ENCODE measurements around the gene RIPOR2. TPM values are rescaled to one million over a fixed set of nuclear protein-coding genes. Genes with fewer than 3 reads are reported as not detected.

The RIPOR2 gene, protein sequence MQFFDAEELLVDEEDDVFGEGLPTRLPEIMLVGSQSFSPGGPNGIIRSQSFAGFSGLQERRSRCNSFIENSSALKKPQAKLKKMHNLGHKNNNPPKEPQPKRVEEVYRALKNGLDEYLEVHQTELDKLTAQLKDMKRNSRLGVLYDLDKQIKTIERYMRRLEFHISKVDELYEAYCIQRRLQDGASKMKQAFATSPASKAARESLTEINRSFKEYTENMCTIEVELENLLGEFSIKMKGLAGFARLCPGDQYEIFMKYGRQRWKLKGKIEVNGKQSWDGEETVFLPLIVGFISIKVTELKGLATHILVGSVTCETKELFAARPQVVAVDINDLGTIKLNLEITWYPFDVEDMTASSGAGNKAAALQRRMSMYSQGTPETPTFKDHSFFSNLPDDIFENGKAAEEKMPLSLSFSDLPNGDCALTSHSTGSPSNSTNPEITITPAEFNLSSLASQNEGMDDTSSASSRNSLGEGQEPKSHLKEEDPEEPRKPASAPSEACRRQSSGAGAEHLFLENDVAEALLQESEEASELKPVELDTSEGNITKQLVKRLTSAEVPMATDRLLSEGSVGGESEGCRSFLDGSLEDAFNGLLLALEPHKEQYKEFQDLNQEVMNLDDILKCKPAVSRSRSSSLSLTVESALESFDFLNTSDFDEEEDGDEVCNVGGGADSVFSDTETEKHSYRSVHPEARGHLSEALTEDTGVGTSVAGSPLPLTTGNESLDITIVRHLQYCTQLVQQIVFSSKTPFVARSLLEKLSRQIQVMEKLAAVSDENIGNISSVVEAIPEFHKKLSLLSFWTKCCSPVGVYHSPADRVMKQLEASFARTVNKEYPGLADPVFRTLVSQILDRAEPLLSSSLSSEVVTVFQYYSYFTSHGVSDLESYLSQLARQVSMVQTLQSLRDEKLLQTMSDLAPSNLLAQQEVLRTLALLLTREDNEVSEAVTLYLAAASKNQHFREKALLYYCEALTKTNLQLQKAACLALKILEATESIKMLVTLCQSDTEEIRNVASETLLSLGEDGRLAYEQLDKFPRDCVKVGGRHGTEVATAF
- total RNA-seq: 10 to 100 TPM in 3 of 4 donors, 1 to 10 TPM in 1; 8.8 to 27.0 (median 19.0) TPM

DNA sequence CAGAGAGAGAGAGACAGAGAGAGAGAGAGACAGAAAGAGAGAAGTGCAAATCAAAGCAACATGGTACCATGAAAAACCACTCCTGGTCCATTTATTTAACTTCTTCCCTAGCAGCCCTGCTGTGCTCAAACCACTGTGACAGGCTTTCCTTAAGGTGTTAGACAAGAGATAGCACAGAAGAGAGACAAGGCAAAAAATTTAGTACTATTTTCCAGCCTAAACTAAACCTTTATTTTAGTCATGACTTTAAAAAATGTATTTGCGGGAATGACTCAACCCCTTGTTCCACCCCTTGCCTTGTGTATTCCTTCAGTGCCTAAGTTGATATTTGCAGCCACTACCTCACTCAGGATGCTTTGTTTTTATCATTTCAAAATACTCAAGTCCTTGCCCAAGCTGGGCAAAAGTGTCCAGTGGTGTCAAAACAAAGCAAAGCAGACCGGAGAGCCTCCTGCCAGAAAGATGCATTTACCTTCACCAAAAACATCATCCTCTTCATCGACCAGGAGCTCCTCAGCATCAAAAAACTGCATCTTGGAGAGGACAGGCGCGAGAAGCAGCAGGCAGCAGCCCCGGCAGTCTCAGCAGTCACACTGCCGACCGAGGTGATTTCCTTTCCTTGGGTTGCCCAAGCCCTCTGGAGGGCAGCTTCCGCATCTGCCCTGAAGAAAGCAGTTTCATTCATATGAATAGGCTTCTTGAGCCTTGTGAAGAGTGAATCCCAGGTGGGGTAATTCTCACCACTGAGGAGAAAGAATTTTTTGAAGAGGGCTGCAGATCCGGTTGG lies at the start of gene RIPOR2:
Gene RIPOR2, minus strand, starts transcription at position 595 of the 787 bp plus-strand sequence. Its CDS starts 62 bp downstream, at position 533.
- no peaks in the 10 kb centered on the region for H3K9me3 ChIP-seq
- peak within 1 kb of the TSS in 1 of 4 donors; percentile 62 for H3K27ac ChIP-seq
- peak within 1 kb of the TSS in 1 of 4 donors; percentile 44 for H3K4me3 ChIP-seq
- no peaks in the 10 kb centered on the region for H3K36me3 ChIP-seq
- peaks cover 0 to 20% (median 7%) of the 10 kb centered on the region in 4 donors for H3K4me1 ChIP-seq
- no peaks in the 10 kb centered on the region for H3K27me3 ChIP-seq
- no peak for DNase-seq (ENCODE audit: low spot score in 2 of 2)
- TF ChIP-seq EP300 (IDR thresholded peaks at IDR 0.05) (no peak), POLR2A (IDR thresholded peaks at IDR 0.05) (no peak)
- TF ChIP-seq, protein P1, sequence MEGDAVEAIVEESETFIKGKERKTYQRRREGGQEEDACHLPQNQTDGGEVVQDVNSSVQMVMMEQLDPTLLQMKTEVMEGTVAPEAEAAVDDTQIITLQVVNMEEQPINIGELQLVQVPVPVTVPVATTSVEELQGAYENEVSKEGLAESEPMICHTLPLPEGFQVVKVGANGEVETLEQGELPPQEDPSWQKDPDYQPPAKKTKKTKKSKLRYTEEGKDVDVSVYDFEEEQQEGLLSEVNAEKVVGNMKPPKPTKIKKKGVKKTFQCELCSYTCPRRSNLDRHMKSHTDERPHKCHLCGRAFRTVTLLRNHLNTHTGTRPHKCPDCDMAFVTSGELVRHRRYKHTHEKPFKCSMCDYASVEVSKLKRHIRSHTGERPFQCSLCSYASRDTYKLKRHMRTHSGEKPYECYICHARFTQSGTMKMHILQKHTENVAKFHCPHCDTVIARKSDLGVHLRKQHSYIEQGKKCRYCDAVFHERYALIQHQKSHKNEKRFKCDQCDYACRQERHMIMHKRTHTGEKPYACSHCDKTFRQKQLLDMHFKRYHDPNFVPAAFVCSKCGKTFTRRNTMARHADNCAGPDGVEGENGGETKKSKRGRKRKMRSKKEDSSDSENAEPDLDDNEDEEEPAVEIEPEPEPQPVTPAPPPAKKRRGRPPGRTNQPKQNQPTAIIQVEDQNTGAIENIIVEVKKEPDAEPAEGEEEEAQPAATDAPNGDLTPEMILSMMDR (IDR thresholded peaks at IDR 0.05): no peak
- 42 to 58% methylated on average over 10 of the region's 10 CpGs for WGBS, 2 donors

DNA sequence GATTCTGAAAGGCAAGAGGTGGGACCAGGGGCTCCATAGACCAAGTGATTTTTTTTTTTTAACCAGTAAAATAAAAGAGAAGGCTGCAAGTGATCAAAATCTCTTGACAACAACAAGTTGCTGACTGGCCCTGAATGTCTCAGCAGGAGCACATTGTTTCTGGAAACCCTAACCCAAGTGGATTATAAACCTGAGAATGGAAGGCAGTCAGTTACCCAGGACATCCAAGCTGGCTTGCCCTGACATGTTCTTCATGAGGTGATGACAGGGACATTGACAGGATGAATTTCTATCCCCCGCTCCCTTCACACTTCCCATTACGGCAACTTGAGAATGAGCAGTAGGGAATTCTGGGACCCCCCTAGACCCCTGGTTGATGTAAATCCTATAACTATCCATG lies 49.6 kb upstream of the RIPOR2 start:
- Histone ChIP-seq H3K27ac (no peak overlapping the region), H3K27me3 (no peaks in the 10 kb centered on the region), H3K4me3 (no peak overlapping the region), H3K4me1 (peaks cover 0 to 26% (median 6%) of the 10 kb centered on the region in 4 donors), H3K36me3 (no peaks in the 10 kb centered on the region), H3K9me3 (no peaks in the 10 kb centered on the region)
- TF ChIP-seq EP300 (IDR thresholded peaks at IDR 0.05) (no peak), POLR2A (IDR thresholded peaks at IDR 0.05) (no peak)
- TF ChIP-seq, protein P1 (IDR thresholded peaks at IDR 0.05): no peak
- 78 to 100% methylated on average over 2 of the region's 2 CpGs for WGBS, 2 donors
- no peak for DNase-seq (ENCODE audit: low spot score in 2 of 2)

GRCh38 chr6:24982231-24982630 lies 46.5 kb upstream of the RIPOR2 start:
- peak overlapping the region in 1 of 4 donors; percentile 63 for H3K27ac ChIP-seq
- no peak for DNase-seq (ENCODE audit: low spot score in 2 of 2)
- TF ChIP-seq POLR2A (IDR thresholded peaks at IDR 0.05): no peak
- no peak for TF ChIP-seq EP300 (IDR thresholded peaks at IDR 0.05)
- TF ChIP-seq, protein P1 (IDR thresholded peaks at IDR 0.05): no peak

GRCh38 chr6:24981386-24981760 lies 45.6 kb upstream of the RIPOR2 start:
- no peak for DNase-seq (ENCODE audit: low spot score in 2 of 2)
- peak overlapping the region in 3 of 4 donors; percentile 1 to 63 (median 58) for H3K27ac ChIP-seq
- H3K27me3 ChIP-seq: no peaks in the 10 kb centered on the region
- no peak overlapping the region for H3K4me3 ChIP-seq
- H3K4me1 ChIP-seq: peaks cover 0 to 44% (median 6%) of the 10 kb centered on the region in 4 donors
- 78 to 90% methylated on average over 4 of the region's 4 CpGs for WGBS, 2 donors
- no peaks in the 10 kb centered on the region for H3K36me3 ChIP-seq
- H3K9me3 ChIP-seq: no peaks in the 10 kb centered on the region
- TF ChIP-seq POLR2A (IDR thresholded peaks at IDR 0.05) (no peak), EP300 (IDR thresholded peaks at IDR 0.05) (no peak)
- TF ChIP-seq, protein P1 (IDR thresholded peaks at IDR 0.05): no peak

More at GRCh38 chr6:24982231-24982630, 46.5 kb upstream of the RIPOR2 start:
- Histone ChIP-seq H3K27me3 (no peaks in the 10 kb centered on the region), H3K4me1 (peaks cover 0 to 44% (median 6%) of the 10 kb centered on the region in 4 donors), H3K4me3 (no peak overlapping the region), H3K9me3 (no peaks in the 10 kb centered on the region), H3K36me3 (no peaks in the 10 kb centered on the region)

Data from tibial nerve (tissue), 4 donors.